ENCODE data around the gene NETO2. TPM values are rescaled to one million over a fixed set of nuclear protein-coding genes. Genes with fewer than 3 reads are reported as not detected.

NETO2 gene
- total and polyA plus RNA-seq, 2 of the 13 experiments (the other 11 are each of a cell fraction or from before 2014, with no cell fraction given): 8.2 to 13.5 TPM

DNA sequence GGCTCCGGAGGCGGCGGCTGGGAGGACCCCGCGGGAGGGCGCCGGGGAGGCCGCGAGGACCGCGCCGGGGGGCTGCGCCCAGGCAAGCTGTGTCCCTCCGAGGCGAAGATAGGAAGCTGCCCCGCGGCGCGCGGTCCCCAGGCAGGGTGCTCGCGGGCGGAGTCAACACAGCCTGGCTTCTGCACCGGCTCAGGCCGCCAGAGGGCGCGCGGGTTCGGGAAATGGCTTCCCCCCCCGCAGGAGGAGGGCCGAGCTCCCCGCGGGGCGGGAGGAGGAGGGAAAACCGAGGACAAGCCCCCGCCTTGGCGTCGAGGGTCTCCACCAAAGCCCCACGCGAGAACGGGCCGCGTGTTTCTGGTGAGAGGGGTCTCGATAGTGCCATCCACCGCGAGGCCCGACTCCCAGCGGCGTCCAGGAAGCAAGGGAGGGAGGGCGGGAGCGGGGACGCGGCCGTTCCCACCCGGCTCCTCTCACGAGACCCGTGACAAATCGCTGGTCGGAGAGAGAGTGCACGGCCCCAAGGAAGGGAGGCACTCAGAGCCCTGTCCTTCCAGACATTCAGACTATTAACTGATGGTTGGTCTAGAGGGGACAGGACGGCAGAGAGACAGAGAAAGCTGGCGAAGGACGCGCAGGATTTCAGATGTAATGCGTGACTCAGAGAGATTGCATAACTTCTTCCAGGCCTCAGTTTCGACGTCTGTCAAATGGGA, 105.8 kb downstream of the NETO2 start (continued):
- TF ChIP-seq, protein P1, sequence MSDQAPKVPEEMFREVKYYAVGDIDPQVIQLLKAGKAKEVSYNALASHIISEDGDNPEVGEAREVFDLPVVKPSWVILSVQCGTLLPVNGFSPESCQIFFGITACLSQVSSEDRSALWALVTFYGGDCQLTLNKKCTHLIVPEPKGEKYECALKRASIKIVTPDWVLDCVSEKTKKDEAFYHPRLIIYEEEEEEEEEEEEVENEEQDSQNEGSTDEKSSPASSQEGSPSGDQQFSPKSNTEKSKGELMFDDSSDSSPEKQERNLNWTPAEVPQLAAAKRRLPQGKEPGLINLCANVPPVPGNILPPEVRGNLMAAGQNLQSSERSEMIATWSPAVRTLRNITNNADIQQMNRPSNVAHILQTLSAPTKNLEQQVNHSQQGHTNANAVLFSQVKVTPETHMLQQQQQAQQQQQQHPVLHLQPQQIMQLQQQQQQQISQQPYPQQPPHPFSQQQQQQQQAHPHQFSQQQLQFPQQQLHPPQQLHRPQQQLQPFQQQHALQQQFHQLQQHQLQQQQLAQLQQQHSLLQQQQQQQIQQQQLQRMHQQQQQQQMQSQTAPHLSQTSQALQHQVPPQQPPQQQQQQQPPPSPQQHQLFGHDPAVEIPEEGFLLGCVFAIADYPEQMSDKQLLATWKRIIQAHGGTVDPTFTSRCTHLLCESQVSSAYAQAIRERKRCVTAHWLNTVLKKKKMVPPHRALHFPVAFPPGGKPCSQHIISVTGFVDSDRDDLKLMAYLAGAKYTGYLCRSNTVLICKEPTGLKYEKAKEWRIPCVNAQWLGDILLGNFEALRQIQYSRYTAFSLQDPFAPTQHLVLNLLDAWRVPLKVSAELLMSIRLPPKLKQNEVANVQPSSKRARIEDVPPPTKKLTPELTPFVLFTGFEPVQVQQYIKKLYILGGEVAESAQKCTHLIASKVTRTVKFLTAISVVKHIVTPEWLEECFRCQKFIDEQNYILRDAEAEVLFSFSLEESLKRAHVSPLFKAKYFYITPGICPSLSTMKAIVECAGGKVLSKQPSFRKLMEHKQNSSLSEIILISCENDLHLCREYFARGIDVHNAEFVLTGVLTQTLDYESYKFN (CRISPR knock-in tag; conservative IDR thresholded peaks at IDR 0.05): peak; percentile 59
- TF ChIP-seq, protein P2, sequence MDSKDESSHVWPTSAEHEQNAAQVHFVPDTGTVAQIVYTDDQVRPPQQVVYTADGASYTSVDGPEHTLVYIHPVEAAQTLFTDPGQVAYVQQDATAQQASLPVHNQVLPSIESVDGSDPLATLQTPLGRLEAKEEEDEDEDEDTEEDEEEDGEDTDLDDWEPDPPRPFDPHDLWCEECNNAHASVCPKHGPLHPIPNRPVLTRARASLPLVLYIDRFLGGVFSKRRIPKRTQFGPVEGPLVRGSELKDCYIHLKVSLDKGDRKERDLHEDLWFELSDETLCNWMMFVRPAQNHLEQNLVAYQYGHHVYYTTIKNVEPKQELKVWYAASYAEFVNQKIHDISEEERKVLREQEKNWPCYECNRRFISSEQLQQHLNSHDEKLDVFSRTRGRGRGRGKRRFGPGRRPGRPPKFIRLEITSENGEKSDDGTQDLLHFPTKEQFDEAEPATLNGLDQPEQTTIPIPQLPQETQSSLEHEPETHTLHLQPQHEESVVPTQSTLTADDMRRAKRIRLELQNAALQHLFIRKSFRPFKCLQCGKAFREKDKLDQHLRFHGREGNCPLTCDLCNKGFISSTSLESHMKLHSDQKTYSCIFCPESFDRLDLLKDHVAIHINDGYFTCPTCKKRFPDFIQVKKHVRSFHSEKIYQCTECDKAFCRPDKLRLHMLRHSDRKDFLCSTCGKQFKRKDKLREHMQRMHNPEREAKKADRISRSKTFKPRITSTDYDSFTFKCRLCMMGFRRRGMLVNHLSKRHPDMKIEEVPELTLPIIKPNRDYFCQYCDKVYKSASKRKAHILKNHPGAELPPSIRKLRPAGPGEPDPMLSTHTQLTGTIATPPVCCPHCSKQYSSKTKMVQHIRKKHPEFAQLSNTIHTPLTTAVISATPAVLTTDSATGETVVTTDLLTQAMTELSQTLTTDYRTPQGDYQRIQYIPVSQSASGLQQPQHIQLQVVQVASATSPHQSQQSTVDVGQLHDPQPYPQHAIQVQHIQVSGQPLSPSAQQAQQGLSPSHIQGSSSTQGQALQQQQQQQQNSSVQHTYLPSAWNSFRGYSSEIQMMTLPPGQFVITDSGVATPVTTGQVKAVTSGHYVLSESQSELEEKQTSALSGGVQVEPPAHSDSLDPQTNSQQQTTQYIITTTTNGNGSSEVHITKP (CRISPR knock-in tag; IDR thresholded peaks at IDR 0.05; ENCODE audit: low read depth): no peak
- TF ChIP-seq, protein P3, sequence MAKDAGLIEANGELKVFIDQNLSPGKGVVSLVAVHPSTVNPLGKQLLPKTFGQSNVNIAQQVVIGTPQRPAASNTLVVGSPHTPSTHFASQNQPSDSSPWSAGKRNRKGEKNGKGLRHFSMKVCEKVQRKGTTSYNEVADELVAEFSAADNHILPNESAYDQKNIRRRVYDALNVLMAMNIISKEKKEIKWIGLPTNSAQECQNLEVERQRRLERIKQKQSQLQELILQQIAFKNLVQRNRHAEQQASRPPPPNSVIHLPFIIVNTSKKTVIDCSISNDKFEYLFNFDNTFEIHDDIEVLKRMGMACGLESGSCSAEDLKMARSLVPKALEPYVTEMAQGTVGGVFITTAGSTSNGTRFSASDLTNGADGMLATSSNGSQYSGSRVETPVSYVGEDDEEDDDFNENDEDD (CRISPR knock-in tag; IDR thresholded peaks at IDR 0.05; ENCODE audit: borderline replicate concordance): peak; percentile 67; the same call in 1 of the 2 replicates
- TF ChIP-seq, protein P4, sequence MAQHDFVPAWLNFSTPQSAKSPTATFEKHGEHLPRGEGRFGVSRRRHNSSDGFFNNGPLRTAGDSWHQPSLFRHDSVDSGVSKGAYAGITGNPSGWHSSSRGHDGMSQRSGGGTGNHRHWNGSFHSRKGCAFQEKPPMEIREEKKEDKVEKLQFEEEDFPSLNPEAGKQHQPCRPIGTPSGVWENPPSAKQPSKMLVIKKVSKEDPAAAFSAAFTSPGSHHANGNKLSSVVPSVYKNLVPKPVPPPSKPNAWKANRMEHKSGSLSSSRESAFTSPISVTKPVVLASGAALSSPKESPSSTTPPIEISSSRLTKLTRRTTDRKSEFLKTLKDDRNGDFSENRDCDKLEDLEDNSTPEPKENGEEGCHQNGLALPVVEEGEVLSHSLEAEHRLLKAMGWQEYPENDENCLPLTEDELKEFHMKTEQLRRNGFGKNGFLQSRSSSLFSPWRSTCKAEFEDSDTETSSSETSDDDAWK (CRISPR knock-in tag; IDR thresholded peaks at IDR 0.05): no peak
- TF ChIP-seq, protein P5, sequence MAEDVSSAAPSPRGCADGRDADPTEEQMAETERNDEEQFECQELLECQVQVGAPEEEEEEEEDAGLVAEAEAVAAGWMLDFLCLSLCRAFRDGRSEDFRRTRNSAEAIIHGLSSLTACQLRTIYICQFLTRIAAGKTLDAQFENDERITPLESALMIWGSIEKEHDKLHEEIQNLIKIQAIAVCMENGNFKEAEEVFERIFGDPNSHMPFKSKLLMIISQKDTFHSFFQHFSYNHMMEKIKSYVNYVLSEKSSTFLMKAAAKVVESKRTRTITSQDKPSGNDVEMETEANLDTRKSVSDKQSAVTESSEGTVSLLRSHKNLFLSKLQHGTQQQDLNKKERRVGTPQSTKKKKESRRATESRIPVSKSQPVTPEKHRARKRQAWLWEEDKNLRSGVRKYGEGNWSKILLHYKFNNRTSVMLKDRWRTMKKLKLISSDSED (CRISPR knock-in tag; IDR thresholded peaks at IDR 0.05): no peak
- TF ChIP-seq, protein P6, sequence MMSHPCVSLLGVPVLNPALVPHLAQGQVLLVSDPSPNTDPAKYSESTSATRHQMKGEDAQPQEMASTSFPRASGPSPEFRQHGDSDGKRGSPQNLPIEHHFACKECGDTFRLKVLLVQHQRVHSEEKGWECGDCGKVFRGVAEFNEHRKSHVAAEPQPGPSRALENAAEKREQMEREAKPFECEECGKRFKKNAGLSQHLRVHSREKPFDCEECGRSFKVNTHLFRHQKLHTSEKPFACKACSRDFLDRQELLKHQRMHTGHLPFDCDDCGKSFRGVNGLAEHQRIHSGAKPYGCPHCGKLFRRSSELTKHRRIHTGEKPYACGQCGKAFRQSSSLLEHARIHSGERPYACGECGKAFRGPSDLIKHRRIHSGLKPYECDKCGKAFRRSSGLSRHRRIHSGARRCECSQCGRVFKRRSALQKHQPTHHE (CRISPR knock-in tag; IDR thresholded peaks at IDR 0.05; ENCODE audit: borderline replicate concordance): no peak; the same call in 1 of the 2 replicates
- TF ChIP-seq, protein P7, sequence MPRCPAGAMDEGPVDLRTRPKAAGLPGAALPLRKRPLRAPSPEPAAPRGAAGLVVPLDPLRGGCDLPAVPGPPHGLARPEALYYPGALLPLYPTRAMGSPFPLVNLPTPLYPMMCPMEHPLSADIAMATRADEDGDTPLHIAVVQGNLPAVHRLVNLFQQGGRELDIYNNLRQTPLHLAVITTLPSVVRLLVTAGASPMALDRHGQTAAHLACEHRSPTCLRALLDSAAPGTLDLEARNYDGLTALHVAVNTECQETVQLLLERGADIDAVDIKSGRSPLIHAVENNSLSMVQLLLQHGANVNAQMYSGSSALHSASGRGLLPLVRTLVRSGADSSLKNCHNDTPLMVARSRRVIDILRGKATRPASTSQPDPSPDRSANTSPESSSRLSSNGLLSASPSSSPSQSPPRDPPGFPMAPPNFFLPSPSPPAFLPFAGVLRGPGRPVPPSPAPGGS (CRISPR knock-in tag; IDR thresholded peaks at IDR 0.05): peak; percentile 72; the same call in 1 of the 2 replicates

Data from HepG2 (cell line).